ENCODE data around the gene ACADM.
"Not testable (repeated sequence)": the region's sequence is repeated elsewhere in the genome, so short reads cannot be mapped to it uniquely, and the experiment has no call there.

The ACADM gene

DNA sequence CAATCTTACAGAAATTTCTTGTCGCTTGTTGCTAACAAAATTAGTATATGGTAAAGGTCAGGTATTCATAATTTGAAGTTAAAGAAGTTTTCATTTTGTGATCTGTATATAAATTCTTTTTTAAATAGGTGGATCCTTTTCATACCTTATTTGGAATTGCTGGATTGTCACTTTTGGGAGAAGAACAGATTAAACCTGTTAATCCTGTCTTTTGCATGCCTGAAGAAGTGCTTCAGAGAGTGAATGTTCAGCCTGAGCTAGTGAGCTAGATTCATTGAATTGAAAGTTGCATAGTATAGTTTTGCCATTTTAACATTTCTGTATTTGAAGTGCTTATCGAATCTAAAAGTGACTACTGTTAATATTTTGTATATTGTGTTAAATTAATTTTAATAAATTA, 69.9 kb downstream of the ACADM start:
- DNase-seq (ENCODE audit: low read depth) = no peak
- TF ChIP-seq, protein P1, sequence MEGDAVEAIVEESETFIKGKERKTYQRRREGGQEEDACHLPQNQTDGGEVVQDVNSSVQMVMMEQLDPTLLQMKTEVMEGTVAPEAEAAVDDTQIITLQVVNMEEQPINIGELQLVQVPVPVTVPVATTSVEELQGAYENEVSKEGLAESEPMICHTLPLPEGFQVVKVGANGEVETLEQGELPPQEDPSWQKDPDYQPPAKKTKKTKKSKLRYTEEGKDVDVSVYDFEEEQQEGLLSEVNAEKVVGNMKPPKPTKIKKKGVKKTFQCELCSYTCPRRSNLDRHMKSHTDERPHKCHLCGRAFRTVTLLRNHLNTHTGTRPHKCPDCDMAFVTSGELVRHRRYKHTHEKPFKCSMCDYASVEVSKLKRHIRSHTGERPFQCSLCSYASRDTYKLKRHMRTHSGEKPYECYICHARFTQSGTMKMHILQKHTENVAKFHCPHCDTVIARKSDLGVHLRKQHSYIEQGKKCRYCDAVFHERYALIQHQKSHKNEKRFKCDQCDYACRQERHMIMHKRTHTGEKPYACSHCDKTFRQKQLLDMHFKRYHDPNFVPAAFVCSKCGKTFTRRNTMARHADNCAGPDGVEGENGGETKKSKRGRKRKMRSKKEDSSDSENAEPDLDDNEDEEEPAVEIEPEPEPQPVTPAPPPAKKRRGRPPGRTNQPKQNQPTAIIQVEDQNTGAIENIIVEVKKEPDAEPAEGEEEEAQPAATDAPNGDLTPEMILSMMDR (IDR thresholded peaks at IDR 0.05; ENCODE audit: low read depth, low read length, missing control alignments) = no peak
- no peak overlapping the region for H3K4me3 ChIP-seq (ENCODE audit: low read depth, low read length)

DNA sequence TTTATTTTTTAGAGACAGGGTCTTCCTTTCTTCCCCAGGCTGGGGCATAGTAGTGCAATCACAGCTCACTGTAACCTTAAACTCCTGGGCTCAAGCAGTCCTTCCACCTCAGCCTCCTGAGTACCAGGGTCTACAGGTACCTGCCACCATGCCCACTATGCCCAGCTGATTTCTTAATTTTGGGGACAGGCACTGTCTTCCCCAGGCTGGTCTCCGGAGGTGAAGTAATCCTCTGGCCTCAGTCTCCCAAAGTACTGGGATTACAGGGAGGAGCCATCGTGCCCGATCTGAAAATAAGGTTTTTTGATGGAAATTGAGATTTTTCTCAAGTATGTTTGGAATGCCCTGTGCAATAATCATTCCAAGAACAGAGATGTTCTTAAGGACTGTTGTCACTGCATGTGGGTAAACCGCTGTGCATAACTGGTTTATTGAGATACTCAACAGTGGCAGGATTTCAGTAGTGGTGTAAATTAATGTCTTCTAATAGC, 71.2 kb downstream of the ACADM start:
- TF ChIP-seq, protein P1 (IDR thresholded peaks at IDR 0.05; ENCODE audit: low read depth, low read length, missing control alignments) = no peak
- no peak overlapping the region for H3K4me3 ChIP-seq (ENCODE audit: low read depth, low read length)
- no peak for DNase-seq (ENCODE audit: low read depth)

DNA sequence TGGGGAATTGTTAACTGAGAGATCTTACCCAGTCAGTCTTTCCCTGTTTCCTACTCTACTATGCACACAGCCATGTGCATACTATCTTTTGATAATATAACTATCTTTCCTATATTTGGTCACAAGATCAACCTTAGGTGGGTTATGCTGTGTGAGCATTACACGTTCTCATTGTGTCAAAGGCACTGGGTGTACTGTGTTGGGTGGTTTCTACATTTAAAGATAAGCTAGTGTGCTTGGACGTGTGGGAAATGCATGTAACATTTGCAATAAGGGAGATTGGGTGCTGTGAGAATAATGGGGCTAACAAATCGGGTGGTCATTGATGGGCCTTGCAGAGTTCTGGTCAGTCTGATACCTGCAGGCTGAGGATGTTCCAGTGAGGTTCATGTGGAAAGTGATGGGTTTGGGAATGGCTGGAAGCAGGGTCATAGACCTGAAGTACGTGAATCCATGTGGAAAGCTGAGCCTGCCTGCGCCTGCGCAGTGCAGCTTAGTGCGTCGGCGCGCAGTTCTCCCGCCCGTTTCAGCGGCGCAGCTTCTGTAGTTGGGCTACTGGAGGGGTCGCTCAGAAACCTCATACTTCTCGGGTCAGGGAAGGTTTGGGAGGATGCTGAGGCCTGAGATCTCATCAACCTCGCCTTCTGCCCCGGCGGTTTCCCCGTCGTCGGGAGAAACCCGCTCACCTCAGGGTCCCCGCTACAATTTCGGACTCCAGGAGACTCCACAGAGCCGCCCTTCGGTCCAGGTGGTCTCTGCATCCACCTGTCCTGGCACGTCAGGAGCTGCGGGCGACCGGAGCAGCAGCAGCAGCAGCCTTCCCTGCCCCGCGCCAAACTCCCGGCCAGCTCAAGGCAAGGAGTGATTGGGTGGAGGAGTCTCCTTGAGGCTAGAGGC, 72.1 kb downstream of the ACADM start, which contains the start of gene MSH4:
Gene MSH4, plus strand, starts transcription at position 507 of the 897 bp plus-strand sequence. Its CDS starts 104 bp downstream, at position 611.
- TF ChIP-seq, protein P1 (IDR thresholded peaks at IDR 0.05; ENCODE audit: low read depth, low read length, missing control alignments) = no peak
- no peak within 1 kb of the TSS for H3K4me3 ChIP-seq (ENCODE audit: low read depth, low read length)
- DNase-seq (ENCODE audit: low read depth) = no peak

DNA sequence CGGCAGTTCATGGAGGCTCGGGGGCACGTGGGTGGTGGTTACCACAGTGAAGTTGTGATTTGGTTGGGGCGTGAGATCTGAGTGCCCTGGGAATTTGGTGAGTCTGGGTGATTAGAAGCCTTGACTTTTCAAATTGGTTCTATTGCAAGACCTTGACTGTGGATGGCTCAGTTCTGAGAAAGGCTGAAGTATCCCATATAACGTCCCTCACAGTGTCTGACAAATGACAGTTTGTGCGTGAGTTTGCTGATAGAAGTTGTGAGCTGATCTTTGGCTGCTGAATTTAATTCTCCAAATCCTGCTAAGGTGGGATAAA, 72.7 kb downstream of the ACADM start:
- DNase-seq (ENCODE audit: low read depth) = no peak

DNA sequence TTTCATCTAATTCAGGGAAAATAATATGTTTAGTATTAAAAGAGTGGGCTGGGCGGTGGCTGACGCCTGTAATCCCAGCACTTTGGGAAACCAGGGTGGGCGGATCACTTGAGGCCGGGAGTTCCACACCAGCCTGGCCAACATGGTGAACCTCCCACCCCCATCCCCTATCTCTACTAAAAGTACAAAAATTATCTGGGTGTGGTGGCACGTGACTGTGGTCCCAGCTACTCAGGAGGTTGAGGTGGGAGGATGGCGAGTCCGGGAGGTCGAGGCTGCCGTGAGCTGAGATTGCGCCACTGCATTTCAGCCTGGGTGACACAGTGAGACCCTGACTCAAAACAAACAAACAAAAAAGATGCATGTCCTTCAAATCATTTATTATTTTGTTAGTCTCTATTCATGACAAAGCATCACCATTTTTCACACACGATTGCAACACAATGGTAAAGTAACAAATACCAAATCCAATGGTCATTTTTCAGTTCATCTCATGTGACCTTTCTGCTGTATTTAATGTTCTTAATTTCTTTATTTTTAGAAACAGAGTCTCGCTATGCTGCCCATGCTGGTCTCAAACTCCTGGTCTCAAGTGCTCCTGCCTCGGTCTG, 73.2 kb downstream of the ACADM start:
- TF ChIP-seq, protein P1 (IDR thresholded peaks at IDR 0.05; ENCODE audit: low read depth, low read length, missing control alignments) = no peak
- DNase-seq (ENCODE audit: low read depth) = no peak
- no peak overlapping the region for H3K4me3 ChIP-seq (ENCODE audit: low read depth, low read length)

More for the DNA sequence above, 72.7 kb downstream of the ACADM start:
- no peak overlapping the region for H3K4me3 ChIP-seq (ENCODE audit: low read depth, low read length)
- TF ChIP-seq, protein P1 (IDR thresholded peaks at IDR 0.05; ENCODE audit: low read depth, low read length, missing control alignments) = no peak

DNA sequence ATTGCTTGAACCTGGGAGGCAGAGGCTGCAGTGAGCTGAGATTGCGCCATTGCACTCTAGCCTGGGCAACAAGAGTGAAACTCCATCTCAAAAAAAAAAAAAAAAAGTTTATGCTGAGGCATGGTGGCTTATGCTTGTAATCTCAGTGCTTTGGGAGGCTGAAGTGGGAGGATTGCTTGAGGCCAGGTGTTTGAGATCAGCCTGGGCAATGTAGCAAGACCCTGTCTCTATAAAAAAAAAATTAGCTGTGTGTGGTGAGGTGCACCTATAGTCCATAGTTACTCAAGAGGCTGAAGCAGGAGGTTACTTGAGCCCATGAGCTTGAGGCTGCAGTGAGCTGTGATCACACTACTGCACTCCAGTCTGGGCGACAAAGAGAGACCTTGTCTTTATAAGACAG, 77.0 kb downstream of the ACADM start:
- not testable (repeated sequence) for DNase-seq (ENCODE audit: low read depth); H3K4me3 ChIP-seq (ENCODE audit: low read depth, low read length)

DNA sequence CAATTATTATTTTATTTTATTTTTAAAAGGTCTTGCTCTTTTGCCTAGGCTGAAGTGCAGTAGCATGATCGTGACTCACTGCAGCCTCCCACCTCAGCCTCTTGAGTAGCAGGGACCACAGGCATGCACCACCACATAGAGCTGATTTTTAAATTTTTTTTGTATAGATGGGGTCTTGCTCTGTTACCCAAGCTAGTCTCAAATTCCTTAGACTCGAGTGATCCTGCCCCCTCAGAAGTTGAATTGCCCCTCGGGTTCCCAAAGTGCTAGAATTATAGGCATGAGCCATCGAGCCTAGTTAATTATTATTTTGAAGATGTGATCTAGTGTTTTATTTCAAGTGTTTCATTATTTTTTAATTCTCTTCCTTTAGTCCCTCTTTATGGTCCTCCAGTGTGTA, 84.4 kb downstream of the ACADM start:
- TF ChIP-seq, protein P1 (IDR thresholded peaks at IDR 0.05; ENCODE audit: low read depth, low read length, missing control alignments) = no peak
- H3K4me3 ChIP-seq (ENCODE audit: low read depth, low read length) = no peak overlapping the region

DNA sequence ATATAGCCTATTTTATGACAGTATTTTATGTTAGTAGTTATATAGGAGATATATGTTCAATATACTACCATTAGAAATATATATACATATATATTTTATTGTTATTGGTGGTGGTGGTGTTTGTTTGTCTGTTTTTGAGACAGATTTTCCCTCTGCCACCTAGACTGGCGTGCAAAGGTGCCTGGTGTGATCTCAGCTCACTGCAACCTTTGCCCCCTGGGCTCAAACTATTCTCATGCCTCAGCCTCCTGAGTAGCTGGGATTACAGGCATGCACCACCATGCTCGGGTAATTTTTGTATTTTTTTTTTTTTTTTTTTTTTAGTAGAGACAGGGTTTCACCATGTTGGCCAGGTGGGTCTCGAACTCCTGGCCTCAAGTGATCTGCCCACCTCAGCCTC, 85.6 kb downstream of the ACADM start:
- not testable (repeated sequence) for H3K4me3 ChIP-seq (ENCODE audit: low read depth, low read length)

More for the DNA sequence above, 84.4 kb downstream of the ACADM start:
- no peak for DNase-seq (ENCODE audit: low read depth)

More for the DNA sequence above, 85.6 kb downstream of the ACADM start:
- not testable (repeated sequence) for DNase-seq (ENCODE audit: low read depth)
